ENCODE data around the gene ZNF521.

ZNF521 gene

DNA sequence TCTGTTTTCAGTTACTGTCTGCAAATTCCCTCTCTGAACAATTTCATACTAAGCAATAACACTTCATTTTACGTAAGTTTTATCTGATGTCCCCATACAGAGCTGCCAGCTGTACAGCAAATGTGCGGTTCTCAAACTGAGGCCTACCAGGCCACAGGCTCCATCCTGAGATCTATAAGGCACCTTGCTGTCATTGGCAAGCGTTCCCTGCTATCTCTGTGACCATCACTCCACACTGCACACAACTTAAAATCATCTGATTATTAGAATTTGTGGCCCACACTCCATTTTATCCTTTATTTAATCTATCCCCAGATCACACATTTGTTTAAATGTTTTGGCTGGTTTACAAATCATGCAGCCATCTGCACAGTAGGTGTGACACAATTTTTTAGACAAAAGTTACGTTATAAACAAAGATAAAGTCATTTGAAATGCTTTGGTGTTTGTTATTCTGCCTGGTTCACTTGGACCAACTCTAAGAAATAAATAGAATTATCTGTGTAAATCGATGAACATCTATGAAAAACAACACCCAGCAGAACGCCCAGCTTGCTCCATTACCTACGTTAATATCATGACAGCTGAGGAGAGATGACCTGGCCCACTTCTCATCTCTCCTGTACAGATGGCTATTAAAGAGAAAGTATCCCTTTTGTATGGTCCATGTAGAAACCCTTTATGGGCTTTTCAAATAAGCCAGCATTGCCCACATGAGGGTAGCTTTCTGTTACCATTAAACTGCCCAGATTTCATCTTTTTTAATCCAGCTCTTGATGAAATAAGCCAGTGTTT lies 162.4 kb downstream of the ZNF521 start:
- no peak for TF ChIP-seq ZBTB7A (IDR thresholded peaks at IDR 0.05; ENCODE audit: low read depth)

- TF ChIP-seq EGR1 (IDR thresholded peaks at IDR 0.05): no peak
- no peak for TF ChIP-seq CREB1 (IDR thresholded peaks at IDR 0.05; ENCODE audit: low read depth)
- TF ChIP-seq TCF12 (IDR thresholded peaks at IDR 0.05; ENCODE audit: low read depth): no peak
- no peak for TF ChIP-seq TAF1 (IDR thresholded peaks at IDR 0.05; ENCODE audit: low read depth)
- TF ChIP-seq FOXM1 (IDR thresholded peaks at IDR 0.05; ENCODE audit: borderline replicate concordance, low read depth): no peak
- no peak for TF ChIP-seq ZBTB7A (IDR thresholded peaks at IDR 0.05; ENCODE audit: low read depth)
- TF ChIP-seq TEAD4 (IDR thresholded peaks at IDR 0.05): no peak
- TF ChIP-seq RAD21 (IDR thresholded peaks at IDR 0.05; ENCODE audit: low read depth): no peak
- no peak for TF ChIP-seq USF1 (IDR thresholded peaks at IDR 0.05)
- no peak for TF ChIP-seq CEBPB (IDR thresholded peaks at IDR 0.05)
- TF ChIP-seq YY1 (IDR thresholded peaks at IDR 0.05; ENCODE audit: low read depth): no peak
- TF ChIP-seq, protein P1, sequence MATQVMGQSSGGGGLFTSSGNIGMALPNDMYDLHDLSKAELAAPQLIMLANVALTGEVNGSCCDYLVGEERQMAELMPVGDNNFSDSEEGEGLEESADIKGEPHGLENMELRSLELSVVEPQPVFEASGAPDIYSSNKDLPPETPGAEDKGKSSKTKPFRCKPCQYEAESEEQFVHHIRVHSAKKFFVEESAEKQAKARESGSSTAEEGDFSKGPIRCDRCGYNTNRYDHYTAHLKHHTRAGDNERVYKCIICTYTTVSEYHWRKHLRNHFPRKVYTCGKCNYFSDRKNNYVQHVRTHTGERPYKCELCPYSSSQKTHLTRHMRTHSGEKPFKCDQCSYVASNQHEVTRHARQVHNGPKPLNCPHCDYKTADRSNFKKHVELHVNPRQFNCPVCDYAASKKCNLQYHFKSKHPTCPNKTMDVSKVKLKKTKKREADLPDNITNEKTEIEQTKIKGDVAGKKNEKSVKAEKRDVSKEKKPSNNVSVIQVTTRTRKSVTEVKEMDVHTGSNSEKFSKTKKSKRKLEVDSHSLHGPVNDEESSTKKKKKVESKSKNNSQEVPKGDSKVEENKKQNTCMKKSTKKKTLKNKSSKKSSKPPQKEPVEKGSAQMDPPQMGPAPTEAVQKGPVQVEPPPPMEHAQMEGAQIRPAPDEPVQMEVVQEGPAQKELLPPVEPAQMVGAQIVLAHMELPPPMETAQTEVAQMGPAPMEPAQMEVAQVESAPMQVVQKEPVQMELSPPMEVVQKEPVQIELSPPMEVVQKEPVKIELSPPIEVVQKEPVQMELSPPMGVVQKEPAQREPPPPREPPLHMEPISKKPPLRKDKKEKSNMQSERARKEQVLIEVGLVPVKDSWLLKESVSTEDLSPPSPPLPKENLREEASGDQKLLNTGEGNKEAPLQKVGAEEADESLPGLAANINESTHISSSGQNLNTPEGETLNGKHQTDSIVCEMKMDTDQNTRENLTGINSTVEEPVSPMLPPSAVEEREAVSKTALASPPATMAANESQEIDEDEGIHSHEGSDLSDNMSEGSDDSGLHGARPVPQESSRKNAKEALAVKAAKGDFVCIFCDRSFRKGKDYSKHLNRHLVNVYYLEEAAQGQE (IDR thresholded peaks at IDR 0.05; ENCODE audit: low read depth): no peak
- TF ChIP-seq MAX (IDR thresholded peaks at IDR 0.05): no peak
- TF ChIP-seq EP300 (IDR thresholded peaks at IDR 0.05; ENCODE audit: borderline replicate concordance): no peak
Observed at GRCh38 chr18:25187521-25188192, 164.3 kb downstream of the ZNF521 start.

DNA sequence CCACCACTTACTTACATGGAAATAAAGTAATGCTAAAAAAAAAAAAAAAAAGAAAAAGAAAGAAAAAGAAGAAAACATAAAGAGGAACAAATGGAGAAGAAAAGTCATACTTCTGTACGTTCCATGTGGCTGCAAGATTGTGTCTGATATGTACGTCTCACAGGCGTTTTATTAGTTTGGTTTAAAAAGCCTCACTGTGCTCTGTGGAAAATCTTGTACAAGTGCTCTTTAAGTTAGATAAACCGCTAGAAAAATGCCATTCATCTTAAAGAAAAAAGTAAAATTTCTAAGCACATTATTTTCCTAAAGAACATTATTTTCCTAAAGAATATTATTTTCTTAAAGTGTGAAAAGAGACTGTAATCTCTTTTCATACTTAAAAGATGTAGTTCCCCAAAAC lies 165.1 kb downstream of the ZNF521 start:
- TF ChIP-seq EP300 (IDR thresholded peaks at IDR 0.05; ENCODE audit: borderline replicate concordance) (no peak), EGR1 (IDR thresholded peaks at IDR 0.05) (no peak), TEAD4 (IDR thresholded peaks at IDR 0.05) (no peak), CEBPB (IDR thresholded peaks at IDR 0.05) (no peak), TCF12 (IDR thresholded peaks at IDR 0.05; ENCODE audit: low read depth) (no peak), FOXM1 (IDR thresholded peaks at IDR 0.05; ENCODE audit: borderline replicate concordance, low read depth) (no peak), ZBTB7A (IDR thresholded peaks at IDR 0.05; ENCODE audit: low read depth) (no peak)
- TF ChIP-seq, protein P1 (IDR thresholded peaks at IDR 0.05; ENCODE audit: low read depth): no peak

- TF ChIP-seq TCF12 (IDR thresholded peaks at IDR 0.05; ENCODE audit: low read depth) (no peak), RAD21 (IDR thresholded peaks at IDR 0.05; ENCODE audit: low read depth) (no peak), CREB1 (IDR thresholded peaks at IDR 0.05; ENCODE audit: low read depth) (no peak), ZBTB7A (IDR thresholded peaks at IDR 0.05; ENCODE audit: low read depth) (no peak), EP300 (IDR thresholded peaks at IDR 0.05; ENCODE audit: borderline replicate concordance) (no peak), MAX (IDR thresholded peaks at IDR 0.05) (no peak), EGR1 (IDR thresholded peaks at IDR 0.05) (no peak), CEBPB (IDR thresholded peaks at IDR 0.05) (no peak)
- TF ChIP-seq, protein P1 (IDR thresholded peaks at IDR 0.05; ENCODE audit: low read depth): no peak
Observed at GRCh38 chr18:25181993-25182392, 170.0 kb downstream of the ZNF521 start.

DNA sequence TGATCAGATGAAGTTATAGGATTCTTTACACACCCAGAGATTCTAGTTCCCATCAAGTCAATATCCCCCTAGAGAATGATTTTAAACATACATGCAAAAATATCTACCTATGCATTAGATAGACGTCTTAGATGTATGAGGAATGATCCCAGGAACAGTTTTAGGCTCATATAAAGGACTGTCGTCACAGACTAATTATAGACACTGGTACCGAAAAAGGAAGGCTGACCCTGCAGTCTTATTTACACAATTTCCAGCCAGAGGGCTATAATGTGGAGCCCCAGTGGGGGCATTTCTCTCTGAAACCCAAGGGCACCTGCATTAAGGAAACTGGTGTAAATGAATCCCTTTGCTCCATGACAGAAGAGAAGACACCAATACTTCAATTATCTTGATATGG lies 170.4 kb downstream of the ZNF521 start:
- TF ChIP-seq TEAD4 (IDR thresholded peaks at IDR 0.05) (no peak), CEBPB (IDR thresholded peaks at IDR 0.05) (no peak), CREB1 (IDR thresholded peaks at IDR 0.05; ENCODE audit: low read depth) (no peak), ZBTB7A (IDR thresholded peaks at IDR 0.05; ENCODE audit: low read depth) (no peak), FOXM1 (IDR thresholded peaks at IDR 0.05; ENCODE audit: borderline replicate concordance, low read depth) (no peak), YY1 (IDR thresholded peaks at IDR 0.05; ENCODE audit: low read depth) (no peak), EP300 (IDR thresholded peaks at IDR 0.05; ENCODE audit: borderline replicate concordance) (no peak), NFIC (IDR thresholded peaks at IDR 0.05) (no peak), TCF12 (IDR thresholded peaks at IDR 0.05; ENCODE audit: low read depth) (no peak), MAX (IDR thresholded peaks at IDR 0.05) (no peak), TAF1 (IDR thresholded peaks at IDR 0.05; ENCODE audit: low read depth) (no peak)
- TF ChIP-seq, protein P1 (IDR thresholded peaks at IDR 0.05; ENCODE audit: low read depth): no peak
